HEK293 (cell line): Measurements from ENCODE around the gene RANBP10.
A peak's percentile ranks its signal among the peaks of the same experiment; 100 is the strongest.

ENCODE experiments used
- CTCF ChIA-PET: fragments of 350-600 bp; formaldehyde crosslinking; extraction: SDS; loops from one replicate; lab custom pipeline; 2021; ENCODE audit warnings: antibody characterized with exemption; lab: Yijun Ruan, JAX
- POLR2A ChIA-PET: fragments of 300-600 bp; formaldehyde crosslinking; extraction: SDS; loops from one replicate; lab custom pipeline; 2020; ENCODE audit warnings: antibody characterized with exemption, inconsistent platforms; lab: Yijun Ruan, JAX
- H3K27ac ChIP-seq: fragments of 200-500 bp; sonication (Bioruptor generic); 2 replicates; pipeline ENCODE4 v1.5.1; 2014; ENCODE audit warnings: low read depth, low read length, control low read depth, inconsistent platforms; ENCODE audit errors: extremely low read depth
- H3K36me3 ChIP-seq, 2 experiments: fragments of 200-500 bp in 1 of 2; sonication (Bioruptor generic) in 1 of 2; 1 replicate in 1 of 2; 2 replicates in 1 of 2; pipeline ENCODE4 v1.5.1; 2014 to 2017; ENCODE audit warnings: inconsistent platforms in 2 of 2, low read length in 2 of 2; ENCODE audit not compliant: control insufficient read depth in 2 of 2, insufficient read depth in 1 of 2
- H3K4me1 ChIP-seq: fragments of 200-500 bp; sonication (Bioruptor generic); 2 replicates; pipeline ENCODE4 v1.5.1; 2014; ENCODE audit warnings: mild to moderate bottlenecking, low read length, inconsistent platforms; ENCODE audit not compliant: control insufficient read depth, insufficient read depth
- H3K4me3 ChIP-seq: 2 replicates; pipeline ENCODE4 v1.5.1; 2011; ENCODE audit warnings: low read depth, mild to moderate bottlenecking, control low read depth, low read length, moderate library complexity
- H3K9me3 ChIP-seq: fragments of 200-500 bp; sonication (Bioruptor generic); 2 replicates; pipeline ENCODE4 v1.5.1; 2014; ENCODE audit warnings: low read depth, low read length, inconsistent platforms; ENCODE audit not compliant: control insufficient read depth, insufficient read depth
- AEBP2 ChIP-seq: fragments of 450-650 bp; formaldehyde crosslinking; IDR thresholded peaks from 2 replicates; pipeline ENCODE4 v1.5.1; 2016; ENCODE audit warnings: missing biosample characterization, missing genetic modification characterization, borderline replicate concordance
- ELK4 ChIP-seq: IDR thresholded peaks from 2 replicates; pipeline ENCODE4 v1.6.1; 2011; ENCODE audit warnings: mild to moderate bottlenecking, low read depth, low read length, borderline replicate concordance
- GLI4 ChIP-seq: fragments of 450-650 bp; formaldehyde crosslinking; IDR thresholded peaks from 2 replicates; pipeline ENCODE4 v1.5.1; 2016; ENCODE audit warnings: missing biosample characterization, missing genetic modification characterization
- MEIS1 ChIP-seq: sonication (generic); formaldehyde crosslinking; IDR thresholded peaks from 2 replicates; pipeline ENCODE4 v1.8.1; 2022; ENCODE audit warnings: missing genetic modification reagents, mild to moderate bottlenecking, borderline replicate concordance
- ZBTB20 ChIP-seq: fragments of 450-650 bp; formaldehyde crosslinking; IDR thresholded peaks from 2 replicates; pipeline ENCODE4 v1.5.1; 2016; ENCODE audit warnings: missing biosample characterization, missing genetic modification characterization
- ZBTB49 ChIP-seq: fragments of 450-650 bp; formaldehyde crosslinking; IDR thresholded peaks from 2 replicates; pipeline ENCODE4 v1.5.1; 2016; ENCODE audit warnings: missing biosample characterization, missing genetic modification characterization, low read depth
- ZNF148 ChIP-seq: fragments of 450-650 bp; formaldehyde crosslinking; IDR thresholded peaks from 2 replicates; pipeline ENCODE4 v1.5.0; 2017; ENCODE audit warnings: missing biosample characterization, missing genetic modification characterization, borderline replicate concordance
- ZNF449 ChIP-seq: fragments of 450-650 bp; formaldehyde crosslinking; IDR thresholded peaks from 2 replicates; pipeline ENCODE4 v1.5.1; 2017; ENCODE audit warnings: missing biosample characterization, mild to moderate bottlenecking, missing genetic modification characterization, moderate library complexity
- ZNF549 ChIP-seq: fragments of 450-650 bp; IDR thresholded peaks from 2 replicates; pipeline ENCODE4 v1.5.1; 2018; ENCODE audit warnings: missing biosample characterization, missing genetic modification characterization, mild to moderate bottlenecking, inconsistent platforms, moderate library complexity
- ZNF571 ChIP-seq: fragments of 450-650 bp; formaldehyde crosslinking; IDR thresholded peaks from 2 replicates; pipeline ENCODE4 v1.5.0; 2017; ENCODE audit warnings: missing biosample characterization, missing genetic modification characterization
- ZNF624 ChIP-seq: fragments of 450-650 bp; formaldehyde crosslinking; IDR thresholded peaks from 2 replicates; pipeline ENCODE4 v1.5.1; 2017; ENCODE audit warnings: missing biosample characterization, missing genetic modification characterization
- ZSCAN16 ChIP-seq: fragments of 450-650 bp; formaldehyde crosslinking; IDR thresholded peaks from 2 replicates; pipeline ENCODE4 v1.5.1; 2016; ENCODE audit warnings: missing biosample characterization, missing genetic modification characterization
- ZXDB ChIP-seq: fragments of 450-650 bp; formaldehyde crosslinking; IDR thresholded peaks from 2 replicates; pipeline ENCODE4 v1.5.1; 2016; ENCODE audit warnings: missing biosample characterization, missing genetic modification characterization

Gene RANBP10

GRCh38 chr16:67763066-67763465, 43.3 kb downstream of the RANBP10 start:
- Histone ChIP-seq H3K4me1 (no peaks in the 10 kb centered on the region), H3K27ac (no peak overlapping the region), H3K36me3 (peaks cover 0 to 17% of the 10 kb centered on the region in 2 experiments; a peak in 2 of 3 replicates), H3K4me3 (no peak overlapping the region), H3K9me3 (no peaks in the 10 kb centered on the region)
- ChIA-PET POLR2A (no interaction called here), CTCF (no interaction called here)
- TF ChIP-seq ZNF549 (no peak), ZBTB49 (no peak), ZBTB20 (no peak), ZXDB (tag by site-specific recombination) (no peak), ZNF148 (tag by site-specific recombination) (no peak), ZNF571 (tag by site-specific recombination) (no peak), ZSCAN16 (no peak), GLI4 (tag by site-specific recombination) (no peak), ELK4 (no peak)

- POLR2A ChIA-PET = no interaction called here
These were observed 44.0 kb downstream of the RANBP10 start for GRCh38 chr16:67762385-67762784.

More at GRCh38 chr16:67762385-67762784, 44.0 kb downstream of the RANBP10 start:
- Histone ChIP-seq H3K9me3 (no peaks in the 10 kb centered on the region), H3K4me1 (no peaks in the 10 kb centered on the region)
- TF ChIP-seq ZNF624 (tag by site-specific recombination) (no peak), MEIS1 (CRISPR knock-in tag) (no peak), ZNF449 (tag by site-specific recombination) (peak; percentile 45; the same call in 1 of the 2 replicates), AEBP2 (tag by site-specific recombination) (no peak)
- TF ChIP-seq, all 188 proteins: peak for 1
- Histone ChIP-seq H3K36me3 (peaks cover 0 to 17% of the 10 kb centered on the region in 2 experiments; a peak in 2 of 3 replicates), H3K4me3 (no peak overlapping the region), H3K27ac (no peak overlapping the region)
- CTCF ChIA-PET = interaction anchor here (0.6 to 1.4 kb wide), 2 partner anchors 11 to 54 kb away, joined by 3 read pairs; no protein-coding TSS in a partner anchor
